IMR-90 (cell line): Measurements from ENCODE around the gene PTPRN2. TPM values are rescaled to one million over a fixed set of nuclear protein-coding genes. Genes with fewer than 3 reads are reported as not detected.

Experiments used
- ATAC-seq: fragments of 200-7000 bp; cut with Tn5 transposase; 2 replicates; pipeline ENCODE4 v1.9.1; 2020; ENCODE audit warnings: low read depth, mild to moderate bottlenecking, moderate library complexity
- BruUV-seq: library from RNA; stranded (reverse); fragments of 400-500 nt; replicated peaks from 2 replicates; lab custom pipeline; 2021; lab: Mats Ljungman, UMichigan
- CTCF ChIA-PET: fragments of 300-600 bp; formaldehyde crosslinking; extraction: SDS; loops from one replicate; lab custom pipeline; 2021; ENCODE audit warnings: antibody characterized with exemption; lab: Yijun Ruan, JAX
- POLR2A ChIA-PET: fragments of 300-600 bp; sonication (Branson Sonifier 250); formaldehyde crosslinking; loops from one replicate; lab custom pipeline; 2022; ENCODE audit warnings: antibody characterized with exemption; ENCODE audit not compliant: unreplicated experiment; lab: Charles Lee
- DNase-seq: peaks from one replicate; pipeline ENCODE4 v3.0.0; 2013
- H2AFZ ChIP-seq: replicated peaks from 2 replicates; pipeline ENCODE3; 2013; ENCODE audit warnings: low read length, mild to moderate bottlenecking; ENCODE audit not compliant: poor library complexity
- H2AK5ac ChIP-seq: 2 replicates; pipeline ENCODE4 v1.6.1; 2013; ENCODE audit warnings: low read depth, low read length, inconsistent platforms
- H2AK9ac ChIP-seq: replicated peaks from 2 replicates; pipeline ENCODE3; 2013; ENCODE audit warnings: mild to moderate bottlenecking, low read depth, low read length, moderate library complexity; ENCODE audit not compliant: poor library complexity
- H2BK120ac ChIP-seq: 2 replicates; pipeline ENCODE4 v1.6.1; 2013; ENCODE audit warnings: low read depth, low read length, inconsistent platforms
- H2BK15ac ChIP-seq: 3 replicates; pipeline ENCODE4 v1.6.1; 2013; ENCODE audit warnings: low read depth, low read length, inconsistent platforms
- H2BK20ac ChIP-seq: 2 replicates; pipeline ENCODE4 v1.6.1; 2013; ENCODE audit warnings: low read depth, mild to moderate bottlenecking, inconsistent platforms, low read length, moderate library complexity
- H2BK5ac ChIP-seq: 2 replicates; pipeline ENCODE4 v1.6.1; 2013; ENCODE audit warnings: mild to moderate bottlenecking, low read depth, low read length, inconsistent platforms; ENCODE audit not compliant: poor library complexity, severe bottlenecking
- H3K14ac ChIP-seq: replicated peaks from 2 replicates; pipeline ENCODE4 v1.6.1; 2013; ENCODE audit warnings: low read depth, low read length, inconsistent platforms
- H3K18ac ChIP-seq: 2 replicates; pipeline ENCODE4 v1.6.1; 2013; ENCODE audit warnings: low read depth, low read length, control low read depth
- H3K23ac ChIP-seq: 2 replicates; pipeline ENCODE4 v1.6.1; 2013; ENCODE audit warnings: low read depth, low read length, inconsistent platforms
- H3K27ac ChIP-seq: 2 replicates; pipeline ENCODE4 v1.5.1; 2013; ENCODE audit warnings: mild to moderate bottlenecking, control low read depth, low read length; ENCODE audit not compliant: insufficient read depth
- H3K27me3 ChIP-seq: 2 replicates; pipeline ENCODE4 v1.6.1; 2013; ENCODE audit warnings: low read length; ENCODE audit not compliant: control insufficient read depth, insufficient read depth
- H3K36me3 ChIP-seq: 2 replicates; pipeline ENCODE4 v1.6.1; 2013; ENCODE audit warnings: low read length, mixed read lengths; ENCODE audit not compliant: control insufficient read depth, insufficient read depth
- H3K4ac ChIP-seq: 2 replicates; pipeline ENCODE4 v1.6.1; 2013; ENCODE audit warnings: low read depth, low read length, inconsistent platforms
- H3K4me1 ChIP-seq: 2 replicates; pipeline ENCODE4 v1.6.1; 2013; ENCODE audit warnings: low read length, mixed read lengths; ENCODE audit not compliant: control insufficient read depth, insufficient read depth
- H3K4me2 ChIP-seq: 2 replicates; pipeline ENCODE4 v1.6.1; 2013; ENCODE audit warnings: low read depth, mild to moderate bottlenecking, control low read depth, low read length, moderate library complexity
- H3K4me3 ChIP-seq: 2 replicates; pipeline ENCODE4 v1.5.1; 2013; ENCODE audit warnings: low read depth, mild to moderate bottlenecking, control low read depth, low read length, moderate library complexity; ENCODE audit not compliant: insufficient read depth
- H3K56ac ChIP-seq: 2 replicates; pipeline ENCODE4 v1.6.1; 2013; ENCODE audit warnings: low read length, inconsistent platforms; ENCODE audit not compliant: insufficient read depth; ENCODE audit errors: extremely low read depth
- H3K79me1 ChIP-seq, 2 experiments: 2 replicates each; pipeline ENCODE4 v1.6.1; 2013; ENCODE audit warnings: low read length in 2 of 2, inconsistent platforms in 1 of 2, low read depth in 1 of 2
- H3K9ac ChIP-seq: 2 replicates; pipeline ENCODE4 v1.6.1; 2013; ENCODE audit warnings: low read depth, low read length, control low read depth
- H3K9me1 ChIP-seq: 2 replicates; pipeline ENCODE4 v1.6.1; 2013; ENCODE audit warnings: low read length, inconsistent platforms; ENCODE audit not compliant: insufficient read depth
- H3K9me3 ChIP-seq: 2 replicates; pipeline ENCODE4 v1.6.1; 2013; ENCODE audit warnings: low read length; ENCODE audit not compliant: control insufficient read depth, insufficient read depth
- H4K20me1 ChIP-seq: 2 replicates; pipeline ENCODE4 v1.6.1; 2013; ENCODE audit warnings: low read length, inconsistent platforms; ENCODE audit not compliant: insufficient read depth
- H4K5ac ChIP-seq: 2 replicates; pipeline ENCODE4 v1.6.1; 2013; ENCODE audit warnings: mild to moderate bottlenecking, low read depth, low read length, control low read depth
- H4K8ac ChIP-seq, 2 experiments: 2 replicates each; pipeline ENCODE4 v1.6.1; 2013; ENCODE audit warnings: low read depth in 2 of 2, low read length in 2 of 2, control low read depth in 1 of 2, inconsistent platforms in 1 of 2
- H4K91ac ChIP-seq: 2 replicates; pipeline ENCODE4 v1.6.1; 2013; ENCODE audit warnings: low read depth, low read length, inconsistent platforms; ENCODE audit not compliant: insufficient read depth
- CEBPB ChIP-seq: IDR thresholded peaks from 2 replicates; pipeline ENCODE4 v1.6.1; 2012; ENCODE audit warnings: low read depth, low read length, improper control_type of control experiment
- MAFK ChIP-seq: IDR thresholded peaks from 2 replicates; pipeline ENCODE4 v1.6.1; 2012; ENCODE audit warnings: low read depth, low read length, improper control_type of control experiment
- MXI1 ChIP-seq: IDR thresholded peaks from 2 replicates; pipeline ENCODE4 v1.6.1; 2012; ENCODE audit warnings: low read depth, mild to moderate bottlenecking, low read length, moderate library complexity, borderline replicate concordance
- NFE2L2 ChIP-seq: fragments of 150-350 bp; IDR thresholded peaks from 2 replicates; pipeline ENCODE4 v1.6.1; 2016; ENCODE audit warnings: low read depth, mild to moderate bottlenecking, low read length
- RFX5 ChIP-seq: IDR thresholded peaks from 2 replicates; pipeline ENCODE4 v1.8.0; 2012; ENCODE audit warnings: low read depth, mild to moderate bottlenecking, low read length, moderate library complexity
- WGBS, 2 experiments: methylation state at CpG; one replicate each; pipeline versions ENCODE4 v1.1.5 to v1.1.7; 2013; ENCODE audit warnings: missing lambda C conversion rate in 2 of 2; ENCODE audit not compliant: insufficient read length in 1 of 2; ENCODE audit errors: extremely low coverage in 2 of 2; 5-methylcytosine and 5-hydroxymethylcytosine counted together
- dilution Hi-C: fragments of 300-500 bp; cut with HindIII; formaldehyde crosslinking; loops from one replicate; pipeline ENCODE4 v1.14.3; 2018; ENCODE audit warnings: low sequenced_read_pairs; ENCODE audit not compliant: unreplicated experiment
- in situ Hi-C: fragments of 300-500 bp; cut with MboI; formaldehyde crosslinking; loops from 3 replicates; pipeline ENCODE4 v1.14.3; 2019; ENCODE audit warnings: low sequenced_read_pairs, inconsistent platforms, mixed read lengths
- intact Hi-C: fragments of 100-400 bp; cut with micrococcal nuclease; formaldehyde crosslinking; loops from 2 replicates; pipeline ENCODE4 v1.10.0; 2022
- polyA plus RNA-seq, 3 experiments: library from polyadenylated mRNA; depleted of rRNA; stranded (reverse); fragments of >200 nt; gene quantifications; 2 replicates each; pipeline ENCODE4 v1.2.3, GENCODE V29; 2012; ENCODE audit warnings: low replicate concordance in 1 of 3
- total RNA-seq: library from RNA; depleted of rRNA; stranded (reverse); fragments of >200 nt; gene quantifications from 2 replicates; pipeline ENCODE4 v1.2.3, GENCODE V29; 2012

The PTPRN2 gene
- total and polyA plus RNA-seq, 2 of the 4 experiments (the other 2 are of a cell fraction) = 0.03 TPM; not detected in 1

DNA sequence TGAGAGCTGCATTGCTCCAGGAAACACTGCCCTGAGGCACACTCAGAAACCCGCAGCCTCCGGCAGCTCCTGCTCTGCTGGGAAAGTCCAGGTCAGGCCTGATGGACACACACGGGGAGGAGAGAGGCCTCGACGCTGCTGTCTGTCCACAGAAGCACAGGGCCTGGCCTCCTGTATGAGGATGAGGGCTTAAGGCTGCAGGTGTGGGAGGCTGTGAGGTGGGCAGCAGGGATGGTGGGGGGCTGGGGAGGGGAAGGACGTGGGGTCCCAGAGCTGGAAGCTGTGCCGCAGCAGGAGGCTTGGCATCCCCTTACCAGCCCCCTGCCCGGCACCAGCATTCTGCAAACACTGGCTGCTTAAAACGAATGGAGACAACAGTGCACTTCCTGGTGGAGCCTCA is 1064.7 kb downstream of the PTPRN2 start:
- in situ Hi-C loops (no loop called here), intact Hi-C loops (no loop called here), dilution Hi-C loops (no loop called here)
- Histone ChIP-seq H4K20me1 (no peaks in the 10 kb centered on the region), H2BK15ac (no peak overlapping the region), H3K23ac (no peak overlapping the region), H3K4me3 (no peak overlapping the region), H2BK120ac (no peak overlapping the region), H4K8ac (no peak overlapping the region), H3K9me3 (peaks cover 34% of the 10 kb centered on the region), H2AK5ac (no peak overlapping the region), H3K56ac (no peak overlapping the region), H3K9ac (no peak overlapping the region), H3K36me3 (no peaks in the 10 kb centered on the region), H3K27me3 (no peaks in the 10 kb centered on the region), H3K14ac (no peak overlapping the region), H2AK9ac (no peak overlapping the region), H4K5ac (no peak overlapping the region), H2BK5ac (no peak overlapping the region), H3K18ac (no peak overlapping the region), H3K4me1 (no peaks in the 10 kb centered on the region), H2AFZ (no peak overlapping the region), H3K4ac (no peak overlapping the region), H4K91ac (no peak overlapping the region), H3K79me1 (no peaks in the 10 kb centered on the region), H3K4me2 (no peak overlapping the region), H2BK20ac (no peak overlapping the region), H3K27ac (no peak overlapping the region), H3K9me1 (no peaks in the 10 kb centered on the region)
- BruUV-seq = no TSS peak
- POLR2A ChIA-PET = no interaction called here
- 38% methylated on average over 3 of the region's 9 CpGs; no CpG with 5 or more reads in 1 of the 2 experiments for WGBS, 2 experiments
- ATAC-seq (no peak), DNase-seq (no peak)
- CTCF ChIA-PET = no interaction called here
- TF ChIP-seq MXI1 (no peak), RFX5 (no peak), NFE2L2 (no peak), CEBPB (no peak), MAFK (no peak)
